ENCODE measurements around the gene KIRREL3.

Gene KIRREL3

GRCh38 chr11:126700768-126701519 is 299.6 kb downstream of the KIRREL3 start:
- DNase-seq, result no peak

GRCh38 chr11:126698576-126698975 is 302.0 kb downstream of the KIRREL3 start:
- no peak for DNase-seq

GRCh38 chr11:126697936-126698335 is 302.6 kb downstream of the KIRREL3 start:
- DNase-seq, result no peak

GRCh38 chr11:126696982-126697381 is 303.6 kb downstream of the KIRREL3 start:
- DNase-seq, result no peak

- DNase-seq, result no peak
These were observed 305.3 kb downstream of the KIRREL3 start for GRCh38 chr11:126695293-126695692.

GRCh38 chr11:126694065-126694625 is 306.4 kb downstream of the KIRREL3 start:
- no peak for DNase-seq

GRCh38 chr11:126687477-126687876 is 313.1 kb downstream of the KIRREL3 start:
- DNase-seq, result no peak

GRCh38 chr11:126686938-126687337 is 313.6 kb downstream of the KIRREL3 start:
- DNase-seq, result no peak

GRCh38 chr11:126683766-126684728 is 316.5 kb downstream of the KIRREL3 start:
- no peak for DNase-seq

GRCh38 chr11:126682590-126682989 is 318.0 kb downstream of the KIRREL3 start:
- DNase-seq, result no peak

GRCh38 chr11:126680700-126681099 is 319.9 kb downstream of the KIRREL3 start:
- DNase-seq, result no peak

- no peak for DNase-seq
These were observed 320.4 kb downstream of the KIRREL3 start for GRCh38 chr11:126680131-126680530.

- DNase-seq, result no peak
These were observed 321.5 kb downstream of the KIRREL3 start for GRCh38 chr11:126679033-126679432.

- DNase-seq, result no peak
These were observed 324.0 kb downstream of the KIRREL3 start for GRCh38 chr11:126676536-126676935.

- no peak for DNase-seq
These were observed 327.3 kb downstream of the KIRREL3 start for GRCh38 chr11:126673319-126673718.

- DNase-seq, result no peak
These were observed 331.2 kb downstream of the KIRREL3 start for GRCh38 chr11:126669416-126669815.

- no peak for DNase-seq
These were observed 335.9 kb downstream of the KIRREL3 start for GRCh38 chr11:126664643-126665042.

- DNase-seq, result no peak
These were observed 336.6 kb downstream of the KIRREL3 start for GRCh38 chr11:126663749-126664592.

- no peak for DNase-seq
These were observed 338.4 kb downstream of the KIRREL3 start for GRCh38 chr11:126662035-126662790.

- no peak for DNase-seq
These were observed 339.7 kb downstream of the KIRREL3 start for GRCh38 chr11:126660761-126661425.

- no peak for DNase-seq
These were observed 340.2 kb downstream of the KIRREL3 start for GRCh38 chr11:126660321-126660720.
